A549 (cell line): Measurements from ENCODE around the gene ZBTB16.

Source experiments
- EHMT2 ChIP-seq: fragments of 200-600 bp; sonication (generic); IDR thresholded peaks from 2 replicates; pipeline ENCODE4 v1.6.1; 2016; ENCODE audit warnings: antibody characterized with exemption, low read depth, mild to moderate bottlenecking, moderate library complexity
- MYC ChIP-seq: IDR thresholded peaks from 2 replicates; pipeline ENCODE4 v1.6.1; 2012; ENCODE audit warnings: mild to moderate bottlenecking, inconsistent platforms, low read length, improper control_type of control experiment, borderline replicate concordance
- POLR2A ChIP-seq: IDR thresholded peaks from 2 replicates; pipeline ENCODE4 v1.6.1; 2012; ENCODE audit warnings: mild to moderate bottlenecking, low read length
- TF ChIP-seq, protein P1 (sequence below): fragments of >200 bp; sonication (Bioruptor Twin); formaldehyde crosslinking; IDR thresholded peaks from 3 replicates; pipeline ENCODE4 v1.5.1; 2016

DNA sequence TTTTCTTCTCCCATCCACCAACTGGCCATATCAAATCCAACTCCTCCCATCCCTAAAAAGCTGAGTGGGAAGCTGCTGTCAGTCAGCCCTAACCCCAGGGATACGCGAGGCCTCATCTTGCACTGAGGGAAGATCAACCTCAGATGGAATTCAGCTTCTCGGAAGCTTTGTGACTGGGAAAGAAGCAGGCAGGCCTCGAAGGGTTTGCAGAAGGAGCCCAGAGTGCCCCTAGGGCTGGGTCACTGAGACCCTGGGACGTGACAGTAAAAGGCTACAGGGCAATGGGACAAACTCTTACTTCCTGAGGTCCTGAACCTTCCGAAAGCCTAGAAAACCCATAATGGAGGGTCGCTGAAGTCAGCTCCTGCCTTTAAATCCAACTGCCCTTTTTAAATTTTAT is 202.3 kb downstream of the ZBTB16 start:
- TF ChIP-seq EHMT2, result no peak
- TF ChIP-seq, protein P1, sequence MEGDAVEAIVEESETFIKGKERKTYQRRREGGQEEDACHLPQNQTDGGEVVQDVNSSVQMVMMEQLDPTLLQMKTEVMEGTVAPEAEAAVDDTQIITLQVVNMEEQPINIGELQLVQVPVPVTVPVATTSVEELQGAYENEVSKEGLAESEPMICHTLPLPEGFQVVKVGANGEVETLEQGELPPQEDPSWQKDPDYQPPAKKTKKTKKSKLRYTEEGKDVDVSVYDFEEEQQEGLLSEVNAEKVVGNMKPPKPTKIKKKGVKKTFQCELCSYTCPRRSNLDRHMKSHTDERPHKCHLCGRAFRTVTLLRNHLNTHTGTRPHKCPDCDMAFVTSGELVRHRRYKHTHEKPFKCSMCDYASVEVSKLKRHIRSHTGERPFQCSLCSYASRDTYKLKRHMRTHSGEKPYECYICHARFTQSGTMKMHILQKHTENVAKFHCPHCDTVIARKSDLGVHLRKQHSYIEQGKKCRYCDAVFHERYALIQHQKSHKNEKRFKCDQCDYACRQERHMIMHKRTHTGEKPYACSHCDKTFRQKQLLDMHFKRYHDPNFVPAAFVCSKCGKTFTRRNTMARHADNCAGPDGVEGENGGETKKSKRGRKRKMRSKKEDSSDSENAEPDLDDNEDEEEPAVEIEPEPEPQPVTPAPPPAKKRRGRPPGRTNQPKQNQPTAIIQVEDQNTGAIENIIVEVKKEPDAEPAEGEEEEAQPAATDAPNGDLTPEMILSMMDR, result no peak
- no peak for TF ChIP-seq POLR2A
- TF ChIP-seq MYC, result no peak
